ENCODE results near the gene ADK. TPM values are rescaled to one million over a fixed set of nuclear protein-coding genes. Genes with fewer than 3 reads are reported as not detected.
"Not testable (repeated sequence)": the region's sequence is repeated elsewhere in the genome, so short reads cannot be mapped to it uniquely, and the experiment has no call there.

The ADK gene
- total RNA-seq, 1 donor from 2014 or later: 62.0 TPM

- H3K27me3 Mint-ChIP-seq (ENCODE audit: low read depth, unreplicated experiment): no peaks in the 10 kb centered on the region
- no peak for TF ChIP-seq EZH2 (IDR thresholded peaks at IDR 0.05; ENCODE audit: insufficient read depth, low read length)
- TF ChIP-seq CTCF (IDR thresholded peaks at IDR 0.05; ENCODE audit: insufficient read depth, low read depth, low read length): no peak
- Histone ChIP-seq H3K4me3 (ENCODE audit: insufficient read depth, low read depth, low read length) (no peak overlapping the region), H3K4me2 (ENCODE audit: low read length) (peak overlapping the region; percentile 68), H3K27me3 (ENCODE audit: insufficient read depth, low read length) (no peaks in the 10 kb centered on the region), H3K9me3 (ENCODE audit: insufficient read depth, low read depth, low read length) (no peaks in the 10 kb centered on the region), H3K9ac (ENCODE audit: low read length) (no peak overlapping the region), H4K20me1 (ENCODE audit: insufficient read depth, low read length) (no peaks in the 10 kb centered on the region), H2AFZ (ENCODE audit: low read depth, low read length) (no peak overlapping the region), H3K4me1 (ENCODE audit: insufficient read depth, low read length) (peaks cover 31% of the 10 kb centered on the region), H3K36me3 (ENCODE audit: insufficient read depth, low read length) (no peaks in the 10 kb centered on the region), H3K27ac (ENCODE audit: low read depth, low read length) (peak overlapping the region; percentile 79), H3K79me2 (ENCODE audit: insufficient read depth, low read length) (peaks cover 8% of the 10 kb centered on the region)
- H3K4me1 Mint-ChIP-seq (ENCODE audit: low read depth, unreplicated experiment): peaks cover 31% of the 10 kb centered on the region
- peak overlapping the region; percentile 83 for H3K27ac Mint-ChIP-seq (ENCODE audit: unreplicated experiment)
- H3K36me3 Mint-ChIP-seq (ENCODE audit: low read depth, unreplicated experiment): peaks cover 3% of the 10 kb centered on the region
- FAIRE-seq (no peak), DNase-seq (ENCODE audit: low read depth) (peak; percentile 85)
- H3K9me3 Mint-ChIP-seq (ENCODE audit: unreplicated experiment): peaks cover 1% of the 10 kb centered on the region
- no peak overlapping the region for H3K4me3 Mint-ChIP-seq (ENCODE audit: unreplicated experiment)
Observed at GRCh38 chr10:74293686-74294371, 142.8 kb downstream of the ADK start.

- DNase-seq (ENCODE audit: low read depth) (no peak), FAIRE-seq (peak; percentile 17)
- Histone ChIP-seq H3K27me3 (ENCODE audit: insufficient read depth, low read length) (no peaks in the 10 kb centered on the region), H3K27ac (ENCODE audit: low read depth, low read length) (no peak overlapping the region), H3K36me3 (ENCODE audit: insufficient read depth, low read length) (no peaks in the 10 kb centered on the region), H3K4me3 (ENCODE audit: insufficient read depth, low read depth, low read length) (no peak overlapping the region), H3K79me2 (ENCODE audit: insufficient read depth, low read length) (peaks cover 10% of the 10 kb centered on the region), H3K4me2 (ENCODE audit: low read length) (no peak overlapping the region), H4K20me1 (ENCODE audit: insufficient read depth, low read length) (no peaks in the 10 kb centered on the region), H2AFZ (ENCODE audit: low read depth, low read length) (no peak overlapping the region), H3K4me1 (ENCODE audit: insufficient read depth, low read length) (peaks cover 17% of the 10 kb centered on the region), H3K9me3 (ENCODE audit: insufficient read depth, low read depth, low read length) (no peaks in the 10 kb centered on the region), H3K9ac (ENCODE audit: low read length) (no peak overlapping the region)
- H3K36me3 Mint-ChIP-seq (ENCODE audit: low read depth, unreplicated experiment): peaks cover 3% of the 10 kb centered on the region
- no peak for TF ChIP-seq CTCF (IDR thresholded peaks at IDR 0.05; ENCODE audit: insufficient read depth, low read depth, low read length)
- no peak for TF ChIP-seq EZH2 (IDR thresholded peaks at IDR 0.05; ENCODE audit: insufficient read depth, low read length)
- H3K9me3 Mint-ChIP-seq (ENCODE audit: unreplicated experiment): no peaks in the 10 kb centered on the region
- no peak overlapping the region for H3K27ac Mint-ChIP-seq (ENCODE audit: unreplicated experiment)
- H3K4me1 Mint-ChIP-seq (ENCODE audit: low read depth, unreplicated experiment): peaks cover 14% of the 10 kb centered on the region
- no peaks in the 10 kb centered on the region for H3K27me3 Mint-ChIP-seq (ENCODE audit: low read depth, unreplicated experiment)
- H3K4me3 Mint-ChIP-seq (ENCODE audit: unreplicated experiment): no peak overlapping the region
Observed at GRCh38 chr10:74297389-74298080, 146.5 kb downstream of the ADK start.

GRCh38 chr10:74300074-74300621 lies 149.1 kb downstream of the ADK start:
- not testable (repeated sequence) for H3K27me3 Mint-ChIP-seq (ENCODE audit: low read depth, unreplicated experiment); H3K4me3 ChIP-seq (ENCODE audit: insufficient read depth, low read depth, low read length); H3K4me2 ChIP-seq (ENCODE audit: low read length); H3K4me3 Mint-ChIP-seq (ENCODE audit: unreplicated experiment); H3K27me3 ChIP-seq (ENCODE audit: insufficient read depth, low read length); H3K4me1 ChIP-seq (ENCODE audit: insufficient read depth, low read length); H3K4me1 Mint-ChIP-seq (ENCODE audit: low read depth, unreplicated experiment); H3K9me3 Mint-ChIP-seq (ENCODE audit: unreplicated experiment); H3K9me3 ChIP-seq (ENCODE audit: insufficient read depth, low read depth, low read length); H4K20me1 ChIP-seq (ENCODE audit: insufficient read depth, low read length); H3K27ac ChIP-seq (ENCODE audit: low read depth, low read length); H3K79me2 ChIP-seq (ENCODE audit: insufficient read depth, low read length); DNase-seq (ENCODE audit: low read depth); H3K27ac Mint-ChIP-seq (ENCODE audit: unreplicated experiment); H2AFZ ChIP-seq (ENCODE audit: low read depth, low read length); H3K36me3 Mint-ChIP-seq (ENCODE audit: low read depth, unreplicated experiment); H3K36me3 ChIP-seq (ENCODE audit: insufficient read depth, low read length); H3K9ac ChIP-seq (ENCODE audit: low read length); FAIRE-seq
